H1 (cell line): Measurements from ENCODE around the gene GPR156. TPM values are rescaled to one million over a fixed set of nuclear protein-coding genes. Genes with fewer than 3 reads are reported as not detected.

Experiments
- CTCF ChIA-PET: fragments of 300-600 bp; sonication (Branson Sonifier 250); formaldehyde crosslinking; loops from one replicate; lab custom pipeline; 2021; ENCODE audit not compliant: partially characterized antibody; lab: Charles Lee
- POLR2A ChIA-PET: fragments of 300-600 bp; sonication (Branson Sonifier 250); formaldehyde crosslinking; loops from one replicate; lab custom pipeline; 2021; ENCODE audit warnings: inconsistent platforms; ENCODE audit not compliant: partially characterized antibody; lab: Charles Lee
- DNase-seq, 2 experiments: peaks; one replicate each; pipeline versions ENCODE4 v3.0.0 to v3.0.0-alpha.2; 2010 to 2022; ENCODE audit warnings: low spot score in 2 of 2, low read depth in 1 of 2, mixed read lengths in 1 of 2
- FAIRE-seq: peaks from 2 replicates; lab custom pipeline; 2011; peaks lifted over from hg19 to GRCh38; lab: Jason Lieb, UNC
- H2AFZ ChIP-seq: 2 replicates; pipeline ENCODE4 v1.8.1; 2012; ENCODE audit warnings: low read length, inconsistent platforms
- H2AK5ac ChIP-seq: 2 replicates; pipeline ENCODE4 v1.6.1; 2013; ENCODE audit warnings: low read depth, low read length
- H2BK120ac ChIP-seq: replicated peaks from 2 replicates; pipeline ENCODE3; 2013; ENCODE audit warnings: low read depth, low read length, inconsistent platforms
- H2BK12ac ChIP-seq: 2 replicates; pipeline ENCODE4 v1.6.1; 2013; ENCODE audit warnings: low read depth, low read length
- H2BK15ac ChIP-seq: 2 replicates; pipeline ENCODE4 v1.6.1; 2013; ENCODE audit warnings: low read length
- H2BK20ac ChIP-seq: 2 replicates; pipeline ENCODE4 v1.6.1; 2013; ENCODE audit warnings: low read length
- H2BK5ac ChIP-seq: 2 replicates; pipeline ENCODE4 v1.6.1; 2013; ENCODE audit warnings: low read depth, low read length
- H3K14ac ChIP-seq: 2 replicates; pipeline ENCODE4 v1.6.1; 2013; ENCODE audit warnings: inconsistent platforms; ENCODE audit not compliant: insufficient read length
- H3K18ac ChIP-seq: 2 replicates; pipeline ENCODE4 v1.6.1; 2013; ENCODE audit warnings: low read length; ENCODE audit errors: extremely low read depth
- H3K23ac ChIP-seq: 2 replicates; pipeline ENCODE4 v1.6.1; 2013; ENCODE audit warnings: inconsistent platforms; ENCODE audit not compliant: insufficient read length
- H3K23me2 ChIP-seq: 2 replicates; pipeline ENCODE4 v1.6.1; 2013; ENCODE audit warnings: low read depth, low read length
- H3K27ac ChIP-seq: 2 replicates; pipeline ENCODE4 v1.6.1; 2011; ENCODE audit warnings: low read depth, low read length, inconsistent platforms
- H3K27me3 ChIP-seq, 4 experiments: replicated peaks in 1 of 4; 1 replicate in 1 of 4; 2 replicates in 3 of 4; pipeline versions ENCODE4 v1.6.1 to v1.8.1; 2011 to 2013; ENCODE audit warnings: low read length in 3 of 4, mild to moderate bottlenecking in 3 of 4, inconsistent platforms in 2 of 4, mixed read lengths in 2 of 4, moderate library complexity in 1 of 4; ENCODE audit not compliant: control insufficient read depth in 3 of 4, insufficient read depth in 3 of 4; ENCODE audit errors: extremely low read depth in 1 of 4
- H3K36me3 ChIP-seq, 4 experiments: 2 replicates each; pipeline versions ENCODE4 v1.6.1 to v1.8.1; 2011 to 2013; ENCODE audit warnings: mild to moderate bottlenecking in 4 of 4, low read length in 3 of 4, moderate library complexity in 2 of 4, control low read depth in 1 of 4, inconsistent platforms in 1 of 4; ENCODE audit not compliant: insufficient read depth in 4 of 4, control insufficient read depth in 2 of 4
- H3K4ac ChIP-seq: replicated peaks from 2 replicates; pipeline ENCODE3; 2013; ENCODE audit warnings: low read length, low read depth, mixed read lengths, inconsistent platforms; ENCODE audit not compliant: insufficient read length
- H3K4me1 ChIP-seq, 4 experiments: replicated peaks in 1 of 4; 1 replicate in 1 of 4; 2 replicates in 3 of 4; pipeline versions ENCODE4 v1.6.1 to v1.8.1; 2011 to 2013; ENCODE audit warnings: low read length in 3 of 4, inconsistent platforms in 2 of 4, mixed read lengths in 1 of 4; ENCODE audit not compliant: insufficient read depth in 4 of 4, control insufficient read depth in 3 of 4
- H3K4me2 ChIP-seq, 2 experiments: 2 replicates each; pipeline versions ENCODE4 v1.6.1 to v1.8.1; 2011 to 2013; ENCODE audit warnings: low read depth in 2 of 2, low read length in 2 of 2, control low read depth in 1 of 2, inconsistent platforms in 1 of 2, mild to moderate bottlenecking in 1 of 2; ENCODE audit not compliant: insufficient read depth in 1 of 2
- H3K4me3 ChIP-seq, 4 experiments: fragments of 200-600, 300-600 bp in 1 of 4; sonication (generic), shearing (Covaris generic), sonication (Bioruptor Twin) in 1 of 4; 2 replicates each; pipeline versions ENCODE4 v1.5.1 to v1.8.1; 2011 to 2016; ENCODE audit warnings: low read length in 4 of 4, low read depth in 3 of 4, control low read depth in 2 of 4, inconsistent platforms in 2 of 4, mild to moderate bottlenecking in 2 of 4, mixed read lengths in 1 of 4, moderate library complexity in 1 of 4; ENCODE audit not compliant: insufficient read depth in 2 of 4; ENCODE audit errors: extremely low read depth in 1 of 4
- H3K56ac ChIP-seq: replicated peaks from 2 replicates; pipeline ENCODE3; 2013; ENCODE audit warnings: low read depth, mild to moderate bottlenecking, mixed read lengths, low read length, inconsistent platforms; ENCODE audit not compliant: insufficient read length
- H3K79me1 ChIP-seq: 2 replicates; pipeline ENCODE4 v1.6.1; 2013; ENCODE audit warnings: low read depth, low read length, control low read depth
- H3K79me2 ChIP-seq, 2 experiments: 2 replicates each; pipeline versions ENCODE4 v1.6.1 to v1.8.1; 2012 to 2013; ENCODE audit warnings: low read length in 2 of 2, mild to moderate bottlenecking in 2 of 2, inconsistent platforms in 1 of 2; ENCODE audit not compliant: insufficient read depth in 2 of 2, control insufficient read depth in 1 of 2
- H3K9ac ChIP-seq, 4 experiments: replicated peaks in 1 of 4; 1 replicate in 1 of 4; 2 replicates in 3 of 4; pipeline versions ENCODE4 v1.6.1 to v1.8.1; 2011 to 2013; ENCODE audit warnings: low read depth in 3 of 4, low read length in 3 of 4, control low read depth in 2 of 4, mild to moderate bottlenecking in 2 of 4, moderate library complexity in 2 of 4, inconsistent platforms in 1 of 4; ENCODE audit errors: extremely low read depth in 1 of 4
- H3K9me3 ChIP-seq, 2 experiments: 2 replicates each; pipeline versions ENCODE4 v1.6.1 to v1.8.1; 2012 to 2013; ENCODE audit warnings: mild to moderate bottlenecking in 2 of 2, moderate library complexity in 2 of 2, control low read depth in 1 of 2, inconsistent platforms in 1 of 2, low read depth in 1 of 2, low read length in 1 of 2, mixed read lengths in 1 of 2; ENCODE audit not compliant: insufficient read depth in 2 of 2
- H4K20me1 ChIP-seq, 2 experiments: replicated peaks in 1 of 2; 2 replicates each; pipeline versions ENCODE3 to v1.8.1; 2011 to 2013; ENCODE audit warnings: inconsistent platforms in 2 of 2, low read length in 2 of 2, mild to moderate bottlenecking in 1 of 2; ENCODE audit not compliant: insufficient read depth in 2 of 2, control insufficient read depth in 1 of 2
- H4K5ac ChIP-seq: 2 replicates; pipeline ENCODE4 v1.6.1; 2013; ENCODE audit warnings: low read length, low read depth, mixed read lengths, inconsistent platforms; ENCODE audit not compliant: insufficient read length
- H4K8ac ChIP-seq: 2 replicates; pipeline ENCODE4 v1.8.0; 2013; ENCODE audit warnings: mild to moderate bottlenecking, moderate library complexity, low read length, inconsistent platforms; ENCODE audit not compliant: insufficient read depth; ENCODE audit errors: extremely low read depth
- H4K91ac ChIP-seq: replicated peaks from 2 replicates; pipeline ENCODE3; 2013; ENCODE audit warnings: low read length, mixed read lengths, inconsistent platforms; ENCODE audit not compliant: insufficient read length
- ATF3 ChIP-seq: IDR thresholded peaks from 2 replicates; pipeline ENCODE4 v1.6.1; 2011; ENCODE audit warnings: low read depth, mild to moderate bottlenecking, low read length; ENCODE audit not compliant: insufficient read depth
- BCL11A ChIP-seq, 2 experiments: IDR thresholded peaks; one replicate each; pipeline ENCODE4 v1.6.1; 2011; ENCODE audit warnings: low read depth in 2 of 2, low read length in 2 of 2, mild to moderate bottlenecking in 2 of 2
- CBX8 ChIP-seq: fragments of 300-800, 300-1000 bp; sonication (generic); IDR thresholded peaks from 2 replicates; pipeline ENCODE4 v1.7.1; 2016; ENCODE audit warnings: low read depth, low read length, borderline replicate concordance
- CTCF ChIP-seq, 3 experiments: IDR thresholded peaks; 1 replicate in 2 of 3; 2 replicates in 1 of 3; pipeline versions ENCODE4 v1.5.1 to v1.6.1; 2011; ENCODE audit warnings: low read length in 3 of 3, mild to moderate bottlenecking in 3 of 3, inconsistent platforms in 2 of 3, low read depth in 1 of 3, moderate library complexity in 1 of 3; ENCODE audit not compliant: insufficient read depth in 1 of 3; ENCODE audit errors: control extremely low read depth in 1 of 3
- GABPA ChIP-seq: IDR thresholded peaks from 2 replicates; pipeline ENCODE4 v1.6.1; 2011; ENCODE audit warnings: mild to moderate bottlenecking, low read length, moderate library complexity, borderline replicate concordance; ENCODE audit not compliant: insufficient read depth
- GTF2F1 ChIP-seq: IDR thresholded peaks from 2 replicates; pipeline ENCODE4 v1.6.1; 2012; ENCODE audit warnings: low read depth, low read length, improper control_type of control experiment, borderline replicate concordance
- KDM5A ChIP-seq: fragments of 200-600 bp; IDR thresholded peaks from 2 replicates; pipeline ENCODE4 v1.7.1; 2012; ENCODE audit warnings: mild to moderate bottlenecking, low read length, inconsistent platforms, mixed read lengths
- RXRA ChIP-seq: IDR thresholded peaks from 2 replicates; pipeline ENCODE4 v1.6.1; 2011; ENCODE audit warnings: low read depth, mild to moderate bottlenecking, low read length, moderate library complexity; ENCODE audit not compliant: insufficient read depth
- SP4 ChIP-seq: IDR thresholded peaks from 2 replicates; pipeline ENCODE4 v1.6.1; 2012; ENCODE audit warnings: low read length, inconsistent platforms
- SRF ChIP-seq: IDR thresholded peaks from 2 replicates; pipeline ENCODE4 v1.6.1; 2011; ENCODE audit warnings: mild to moderate bottlenecking, low read depth, low read length, moderate library complexity
- YY1 ChIP-seq: IDR thresholded peaks from 2 replicates; pipeline ENCODE4 v1.6.1; 2011; ENCODE audit warnings: low read depth, mild to moderate bottlenecking, low read length
- WGBS, 2 experiments: shearing (Covaris generic) in 1 of 2; methylation state at CpG; one replicate each; pipeline versions ENCODE4 v1.1.6 to v1.1.7; 2013 to 2015; ENCODE audit warnings: low lambda C conversion rate in 2 of 2, mixed read lengths in 2 of 2, inconsistent platforms in 1 of 2, low coverage in 1 of 2, missing lambda C conversion rate in 1 of 2; ENCODE audit not compliant: insufficient replicate concordance in 2 of 2, insufficient coverage in 1 of 2, insufficient read length in 1 of 2; ENCODE audit errors: extremely low coverage in 1 of 2, missing lambda C conversion rate in 1 of 2; 5-methylcytosine and 5-hydroxymethylcytosine counted together
- polyA plus RNA-seq, 7 experiments: library from polyadenylated mRNA; depleted of rRNA in 3 of 7; stranded (reverse) in 5 of 7; unstranded in 2 of 7; fragments of >200 nt in 5 of 7; fragments of 200-250 nt in 2 of 7; gene quantifications; 1 replicate in 5 of 7; 2 replicates in 1 of 7; 4 replicates in 1 of 7; pipeline versions ENCODE4 v1.2.1 to v1.2.3, GENCODE V29; 2011 to 2013; ENCODE audit warnings: missing spikeins in 2 of 7, mixed read lengths in 2 of 7
- total RNA-seq: library from RNA; stranded (reverse); fragmentation: NEBNext Ultra II Directional; extraction: Animal tissue kit (Norgen Biotek cat#: 25700); gene quantifications from 2 replicates; pipeline ENCODE4 v1.2.1, GENCODE V29; 2021

GPR156 gene
- total and polyA plus RNA-seq, 2 of the 8 experiments (the other 6 are each of a cell fraction or from before 2014, with no cell fraction given): 1.6 to 1.8 TPM

GRCh38 chr3:120332646-120333045 lies 47.6 kb upstream of the GPR156 start:
- H2AFZ ChIP-seq: no peak overlapping the region
- H3K79me1 ChIP-seq: no peaks in the 10 kb centered on the region
- H3K27ac ChIP-seq: no peak overlapping the region
- H3K23ac ChIP-seq: no peak overlapping the region
- H3K4me1 ChIP-seq: no peaks in the 10 kb centered on the region
- H3K23me2 ChIP-seq: no peaks in the 10 kb centered on the region
- no peaks in the 10 kb centered on the region for H3K9me3 ChIP-seq
- H2AK5ac ChIP-seq: no peak overlapping the region
- H3K4me2 ChIP-seq: no peak overlapping the region
- H3K36me3 ChIP-seq: peaks cover 0 to 20% (median 0%) of the 10 kb centered on the region in 4 experiments; a peak in 4 of 8 replicates
- DNase-seq (no peak), FAIRE-seq (no peak)
- H3K27me3 ChIP-seq: no peaks in the 10 kb centered on the region
- H4K20me1 ChIP-seq: peaks cover 0 to 1% of the 10 kb centered on the region in 2 experiments
- no peak overlapping the region for H4K5ac ChIP-seq
- no peak overlapping the region for H2BK20ac ChIP-seq
- CTCF ChIA-PET: interaction anchor here (1.4 to 1.7 kb wide), 2 partner anchors 10 kb away, joined by 3 read pairs; no protein-coding TSS in a partner anchor
- no peak overlapping the region for H4K8ac ChIP-seq
- WGBS, 2 experiments: 94% methylated on average over 8 of the region's 8 CpGs; no CpG with 5 or more reads in 1 of the 2 experiments
- H3K18ac ChIP-seq: no peak overlapping the region
- H3K4me3 ChIP-seq: no peak overlapping the region
- H4K91ac ChIP-seq: no peak overlapping the region
- no peak overlapping the region for H2BK12ac ChIP-seq
- H3K79me2 ChIP-seq: peaks cover 0 to 4% of the 10 kb centered on the region in 2 experiments; a peak in 2 of 4 replicates
- H3K9ac ChIP-seq: no peak overlapping the region
- H2BK5ac ChIP-seq: no peak overlapping the region
- no peak overlapping the region for H2BK120ac ChIP-seq
- H2BK15ac ChIP-seq: no peak overlapping the region
- no peak overlapping the region for H3K4ac ChIP-seq
- no peak overlapping the region for H3K14ac ChIP-seq
- POLR2A ChIA-PET: interaction anchor here (0.6 to 1.2 kb wide), 2 partner anchors 17 to 421 kb away, joined by 3 read pairs; partner anchors contain the start of gene LRRC58
- no peak overlapping the region for H3K56ac ChIP-seq
- TF ChIP-seq SP4 (no peak), RXRA (no peak), CBX8 (no peak), YY1 (no peak), ATF3 (no peak), GTF2F1 (no peak), SRF (no peak), BCL11A (IDR thresholded peaks at IDR 0.05; ENCODE audit: low read depth in 2 of 2, low read length in 2 of 2) (no peak), KDM5A (no peak), GABPA (no peak), CTCF (IDR thresholded peaks at IDR 0.05; ENCODE audit: control extremely low read depth in 1 of 3, insufficient read depth in 1 of 3, low read depth in 1 of 3, low read length in 3 of 3) (no peak)
